HCT116 (cell line): ENCODE results near the gene FASN. TPM values are rescaled to one million over a fixed set of nuclear protein-coding genes. Genes with fewer than 3 reads are reported as not detected.

Experiments used
- ATAC-seq: fragments of 200-7000 bp; cut with Tn5 transposase; 2 replicates; pipeline ENCODE4 v1.9.1; 2020; ENCODE audit warnings: mild to moderate bottlenecking, moderate library complexity
- Bru-seq: library from RNA; stranded (reverse); fragments of 400-500 nt; gene quantifications from one replicate; lab custom pipeline; 2021; lab: Mats Ljungman, UMichigan
- BruChase-seq, 2 experiments: library from RNA; stranded (reverse); fragments of 400-500 nt; gene quantifications; one replicate each; lab custom pipeline; 2021; lab: Mats Ljungman, UMichigan
- BruUV-seq: library from RNA; stranded (reverse); fragments of 400-500 nt; replicated peaks from 2 replicates; lab custom pipeline; 2021; lab: Mats Ljungman, UMichigan
- CTCF ChIA-PET: fragments of 300-600 bp; sonication (Branson Sonifier 250); formaldehyde crosslinking; loops from one replicate; lab custom pipeline; 2021; ENCODE audit warnings: antibody characterized with exemption; lab: Charles Lee
- POLR2A ChIA-PET: fragments of 300-600, 350-600 bp; sonication (Branson Sonifier 250); formaldehyde crosslinking; loops from one replicate; lab custom pipeline; 2021; ENCODE audit warnings: antibody characterized with exemption; lab: Charles Lee
- RAD21 ChIA-PET, 2 experiments: fragments of 300-600 bp; sonication (Branson Sonifier 250); formaldehyde crosslinking; loops; one replicate each; lab custom pipeline; 2023; ENCODE audit warnings: low total read pairs in 2 of 2; ENCODE audit not compliant: uncharacterized antibody in 2 of 2, unreplicated experiment in 2 of 2, low non-redundant PET in 1 of 2; lab: Charles Lee
- DNase-seq: peaks from one replicate; pipeline ENCODE4 v3.0.0-alpha.2; 2010; ENCODE audit warnings: low read depth, low spot score
- H2AFZ ChIP-seq: fragments of 200-600 bp; shearing (Covaris generic), sonication (generic); 2 replicates; pipeline ENCODE4 v1.6.1; 2017; ENCODE audit warnings: low read depth, mixed run types, mixed read lengths, antibody characterized with exemption, low read length; ENCODE audit not compliant: poor library complexity, severe bottlenecking
- H3K27ac ChIP-seq: 2 replicates; pipeline ENCODE4 v1.5.1; 2012; ENCODE audit warnings: low read depth, low read length
- H3K27me3 ChIP-seq: fragments of 200-600 bp; sonication (generic); 2 replicates; pipeline ENCODE4 v1.6.1; 2016; ENCODE audit warnings: mixed run types, low read length, mixed read lengths; ENCODE audit not compliant: insufficient read depth
- H3K36me3 ChIP-seq, 2 experiments: fragments of 200-500 bp in 1 of 2; fragments of 200-600 bp in 1 of 2; sonication (Bioruptor generic) in 1 of 2; sonication (generic) in 1 of 2; 2 replicates each; pipeline versions ENCODE4 v1.5.1 to v1.6.1; 2014 to 2016; ENCODE audit warnings: low read length in 2 of 2, inconsistent platforms in 1 of 2, mixed read lengths in 1 of 2, mixed run types in 1 of 2; ENCODE audit not compliant: insufficient read depth in 2 of 2, control insufficient read depth in 1 of 2
- H3K4me1 ChIP-seq, 2 experiments: fragments of 200-600 bp in 1 of 2; sonication (generic) in 1 of 2; 2 replicates each; pipeline versions ENCODE4 v1.5.1 to v1.6.1; 2012 to 2017; ENCODE audit warnings: low read length in 2 of 2, inconsistent platforms in 1 of 2, mild to moderate bottlenecking in 1 of 2, mixed read lengths in 1 of 2, mixed run types in 1 of 2, moderate library complexity in 1 of 2; ENCODE audit not compliant: insufficient read depth in 2 of 2, control insufficient read depth in 1 of 2
- H3K4me2 ChIP-seq: fragments of 200-600 bp; sonication (generic); 2 replicates; pipeline ENCODE4 v1.6.1; 2017; ENCODE audit warnings: mixed run types, low read length, mixed read lengths
- H3K4me3 ChIP-seq, 2 experiments: fragments of 200-600 bp in 1 of 2; sonication (generic) in 1 of 2; replicated peaks in 1 of 2; 2 replicates each; pipeline ENCODE4 v1.5.1; 2011 to 2016; ENCODE audit warnings: low read length in 2 of 2, control low read depth in 1 of 2, low read depth in 1 of 2, mild to moderate bottlenecking in 1 of 2, mixed read lengths in 1 of 2, mixed run types in 1 of 2
- H3K79me2 ChIP-seq: fragments of 200-600 bp; sonication (generic); 2 replicates; pipeline ENCODE4 v1.6.1; 2017; ENCODE audit warnings: mild to moderate bottlenecking, mixed run types, low read length, moderate library complexity, mixed read lengths; ENCODE audit not compliant: insufficient read depth
- H3K9ac ChIP-seq: fragments of 200-600 bp; sonication (generic); 2 replicates; pipeline ENCODE4 v1.6.1; 2016; ENCODE audit warnings: low read length, mixed read lengths
- H3K9me2 ChIP-seq: fragments of 200-600 bp; sonication (generic), shearing (Covaris generic); 2 replicates; pipeline ENCODE4 v1.6.1; 2017; ENCODE audit warnings: mixed run types, mild to moderate bottlenecking, moderate library complexity; ENCODE audit not compliant: insufficient read depth
- H3K9me3 ChIP-seq, 2 experiments: fragments of 200-500 bp in 1 of 2; fragments of 200-600 bp in 1 of 2; sonication (Bioruptor generic) in 1 of 2; sonication (generic) in 1 of 2; 2 replicates each; pipeline ENCODE4 v1.6.1; 2014 to 2017; ENCODE audit warnings: low read length in 2 of 2, mixed read lengths in 2 of 2, inconsistent platforms in 1 of 2, low read depth in 1 of 2, mild to moderate bottlenecking in 1 of 2, mixed run types in 1 of 2, moderate library complexity in 1 of 2; ENCODE audit not compliant: control insufficient read depth in 1 of 2, insufficient read depth in 1 of 2
- H4K20me1 ChIP-seq: fragments of 200-600 bp; sonication (generic), shearing (Covaris generic); 2 replicates; pipeline ENCODE4 v1.6.1; 2017; ENCODE audit warnings: mixed run types, mild to moderate bottlenecking, moderate library complexity; ENCODE audit not compliant: insufficient read depth
- ATF3 ChIP-seq: IDR thresholded peaks from 2 replicates; pipeline ENCODE4 v1.6.1; 2012
- CBX3 ChIP-seq: IDR thresholded peaks from 2 replicates; pipeline ENCODE4 v1.6.1; 2012; ENCODE audit warnings: low read depth
- CEBPB ChIP-seq: IDR thresholded peaks from 2 replicates; pipeline ENCODE4 v1.6.1; 2012; ENCODE audit warnings: low read depth
- EGR1 ChIP-seq: IDR thresholded peaks from 2 replicates; pipeline ENCODE4 v1.6.1; 2012; ENCODE audit warnings: low read depth
- ELF1 ChIP-seq: IDR thresholded peaks from 2 replicates; pipeline ENCODE4 v1.6.1; 2012; ENCODE audit warnings: low read depth, borderline replicate concordance
- EZH2 ChIP-seq: fragments of 200-600 bp; sonication (generic); IDR thresholded peaks from 2 replicates; pipeline ENCODE4 v1.6.1; 2017; ENCODE audit warnings: antibody characterized with exemption, mixed run types
- EZH2phosphoT487 ChIP-seq: fragments of 200-600 bp; IDR thresholded peaks from 2 replicates; pipeline ENCODE4 v1.6.1; 2018; ENCODE audit warnings: antibody characterized with exemption, borderline replicate concordance
- FOSL1 ChIP-seq: IDR thresholded peaks from 2 replicates; pipeline ENCODE4 v1.6.1; 2012; ENCODE audit warnings: low read depth
- JUND ChIP-seq: IDR thresholded peaks from 2 replicates; pipeline ENCODE4 v1.6.1; 2012
- MAX ChIP-seq: IDR thresholded peaks from 2 replicates; pipeline ENCODE4 v1.6.1; 2012
- POLR2A ChIP-seq: IDR thresholded peaks from 2 replicates; pipeline ENCODE4 v1.7.0; 2011; ENCODE audit warnings: borderline replicate concordance; ENCODE audit not compliant: insufficient read depth, insufficient read length; ENCODE audit errors: extremely low read depth
- RAD21 ChIP-seq: IDR thresholded peaks from 2 replicates; pipeline ENCODE4 v1.6.1; 2012; ENCODE audit warnings: low read depth, mild to moderate bottlenecking
- REST ChIP-seq: IDR thresholded peaks from 2 replicates; pipeline ENCODE4 v1.6.1; 2012; ENCODE audit warnings: low read depth
- SIN3A ChIP-seq: IDR thresholded peaks from 2 replicates; pipeline ENCODE4 v1.6.1; 2012; ENCODE audit warnings: low read depth
- SP1 ChIP-seq: IDR thresholded peaks from 2 replicates; pipeline ENCODE4 v1.6.1; 2012; ENCODE audit warnings: low read depth
- TCF7L2 ChIP-seq: IDR thresholded peaks from 2 replicates; pipeline ENCODE4 v1.7.0; 2011; ENCODE audit warnings: borderline replicate concordance, inconsistent platforms; ENCODE audit not compliant: insufficient read depth, insufficient read length; ENCODE audit errors: extremely low read depth
- YY1 ChIP-seq: IDR thresholded peaks from 2 replicates; pipeline ENCODE4 v1.6.1; 2011; ENCODE audit warnings: low read length, low read depth, moderate library complexity, mild to moderate bottlenecking; ENCODE audit not compliant: insufficient replicate concordance; ENCODE audit errors: extremely low read depth
- ZFX ChIP-seq: fragments of 450-650 bp; IDR thresholded peaks from 2 replicates; pipeline ENCODE4 v1.6.1; 2017
- ZNF274 ChIP-seq: fragments of 200-500 bp; sonication (Bioruptor generic); IDR thresholded peaks from 2 replicates; pipeline ENCODE4 v1.6.1; 2014; ENCODE audit warnings: mild to moderate bottlenecking, low read depth, low read length, inconsistent platforms
- intact Hi-C: fragments of 100-400 bp; cut with micrococcal nuclease; formaldehyde crosslinking; loops from 2 replicates; pipeline ENCODE4 v1.10.0; 2022
- long read RNA-seq: library from polyadenylated mRNA; unstranded; transcript quantifications from one replicate; pipeline ENCODE4 v2.0.0, GENCODE V29; 2021; ENCODE audit not compliant: unreplicated experiment
- polyA plus RNA-seq: library from polyadenylated mRNA; unstranded; fragments of >200 nt; gene quantifications from 2 replicates; pipeline ENCODE4 v1.2.1, GENCODE V29; 2012; ENCODE audit warnings: missing spikeins
- total RNA-seq: library from RNA; stranded (reverse); gene quantifications from one replicate; pipeline ENCODE4 v1.2.1, GENCODE V29; 2021; ENCODE audit not compliant: unreplicated experiment
- TF ChIP-seq, protein P1 (sequence below), 3 experiments: fragments of 200-600 bp in 1 of 3; sonication (generic) in 1 of 3; IDR thresholded peaks in 2 of 3; conservative IDR thresholded peaks in 1 of 3; 2 replicates each; pipeline ENCODE4 v1.5.1; 2012 to 2017; ENCODE audit warnings: low read depth in 2 of 3, low read length in 2 of 3, antibody characterized with exemption in 1 of 3, borderline replicate concordance in 1 of 3, control low read depth in 1 of 3, mild to moderate bottlenecking in 1 of 3, mixed read lengths in 1 of 3, mixed run types in 1 of 3, moderate library complexity in 1 of 3; ENCODE audit not compliant: insufficient read depth in 1 of 3

The FASN gene
- total RNA-seq, result 754 TPM
- 391 and 513 TPM in 2 replicates for polyA plus RNA-seq
- percentile 75 among the genes with signal in this experiment for Bru-seq, nascent RNA
- percentile 97 among the genes with signal in this experiment for BruChase-seq, experiment 1, labeled RNA remaining after a 6-hour chase
- BruChase-seq, experiment 2, labeled RNA remaining after a 2-hour chase, result percentile 93 among the genes with signal in this experiment
- long read RNA-seq, transcript FASN-205 (2 exons, 857 nt), result minor isoform, 5 of 303 reads
- long read RNA-seq, transcript FASN-202 (4 exons, 951 nt), result major isoform, 7 of 303 reads
- long read RNA-seq, partial matches to known transcripts, result 165 of 303 reads
- long read RNA-seq, other reads (novel, unspliced or antisense), result 126 of 303 reads

DNA sequence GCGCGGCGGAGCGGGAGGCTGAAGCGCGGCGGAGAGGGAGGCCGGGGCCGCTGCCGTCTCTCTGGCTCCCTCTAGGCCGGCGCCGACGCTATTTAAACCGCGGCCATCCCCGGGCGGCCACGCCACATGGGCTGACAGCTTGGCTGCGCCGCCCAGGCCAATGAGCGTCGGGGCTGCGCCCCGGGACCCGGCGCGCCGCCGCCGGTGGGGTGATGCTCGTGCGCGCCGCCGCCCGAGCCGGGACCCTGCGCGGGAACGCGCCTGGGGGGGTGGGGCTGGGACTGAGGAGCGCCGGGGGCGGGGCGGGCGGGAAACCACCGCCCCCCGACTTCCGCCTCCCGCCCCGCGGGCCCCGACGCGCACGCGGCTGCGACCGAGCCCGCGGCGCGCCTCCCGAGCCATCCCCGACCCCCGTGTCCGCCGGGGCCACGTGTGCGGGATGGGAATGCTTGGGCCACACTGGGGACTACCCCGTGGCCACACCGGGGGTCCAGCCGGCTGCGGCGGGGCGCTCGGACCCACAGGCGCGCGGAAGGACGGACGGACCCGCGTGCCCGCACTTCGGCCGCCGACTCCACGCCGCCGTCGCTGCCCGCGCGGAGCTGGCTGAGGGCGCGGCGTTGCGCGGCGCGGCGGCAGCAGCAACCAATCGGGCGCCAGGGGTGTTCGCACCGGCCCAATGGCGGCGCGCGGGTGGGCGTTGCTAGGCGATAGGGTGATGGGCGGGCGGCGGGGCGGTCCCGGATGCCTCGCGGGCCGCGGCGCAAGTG is at the start of gene FASN:
Gene FASN (minus strand): TSS at position 68 of the 770 bp plus-strand sequence. CDS start 1,791 bp downstream, outside the sequence.
- H3K79me2 ChIP-seq, result peaks cover 54% of the 10 kb centered on the region
- POLR2A ChIA-PET, result interaction anchor here (0.5 to 1.9 kb wide), 9 partner anchors 8 to 194 kb away, joined by 3 to 11 read pairs (median 4); partner anchors contain the start of gene DCXR
- TF ChIP-seq EGR1, result no peak
- peak; percentile 86 for TF ChIP-seq YY1
- peak; percentile 98 for TF ChIP-seq SIN3A
- TF ChIP-seq FOSL1, result no peak
- TF ChIP-seq JUND, result no peak
- TF ChIP-seq ZNF274, result no peak
- TF ChIP-seq CBX3, result no peak
- no peak for TF ChIP-seq REST
- TF ChIP-seq TCF7L2, result no peak
- TF ChIP-seq CEBPB, result no peak
- no peak; the same call in 1 of the 2 replicates for TF ChIP-seq SP1
- TF ChIP-seq ZFX, result no peak
- peak; percentile 89 for TF ChIP-seq MAX
- TF ChIP-seq RAD21, result no peak
- no peak for TF ChIP-seq EZH2
- peak; percentile 94 for TF ChIP-seq POLR2A
- TF ChIP-seq ATF3, result no peak
- TF ChIP-seq ELF1, result no peak
- TF ChIP-seq EZH2phosphoT487, result no peak
- TF ChIP-seq, protein P1, sequence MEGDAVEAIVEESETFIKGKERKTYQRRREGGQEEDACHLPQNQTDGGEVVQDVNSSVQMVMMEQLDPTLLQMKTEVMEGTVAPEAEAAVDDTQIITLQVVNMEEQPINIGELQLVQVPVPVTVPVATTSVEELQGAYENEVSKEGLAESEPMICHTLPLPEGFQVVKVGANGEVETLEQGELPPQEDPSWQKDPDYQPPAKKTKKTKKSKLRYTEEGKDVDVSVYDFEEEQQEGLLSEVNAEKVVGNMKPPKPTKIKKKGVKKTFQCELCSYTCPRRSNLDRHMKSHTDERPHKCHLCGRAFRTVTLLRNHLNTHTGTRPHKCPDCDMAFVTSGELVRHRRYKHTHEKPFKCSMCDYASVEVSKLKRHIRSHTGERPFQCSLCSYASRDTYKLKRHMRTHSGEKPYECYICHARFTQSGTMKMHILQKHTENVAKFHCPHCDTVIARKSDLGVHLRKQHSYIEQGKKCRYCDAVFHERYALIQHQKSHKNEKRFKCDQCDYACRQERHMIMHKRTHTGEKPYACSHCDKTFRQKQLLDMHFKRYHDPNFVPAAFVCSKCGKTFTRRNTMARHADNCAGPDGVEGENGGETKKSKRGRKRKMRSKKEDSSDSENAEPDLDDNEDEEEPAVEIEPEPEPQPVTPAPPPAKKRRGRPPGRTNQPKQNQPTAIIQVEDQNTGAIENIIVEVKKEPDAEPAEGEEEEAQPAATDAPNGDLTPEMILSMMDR (IDR thresholded peaks at IDR 0.05 in 2 of 3, conservative IDR thresholded peaks at IDR 0.05 in 1 of 3; ENCODE audit: borderline replicate concordance in 1 of 3, insufficient read depth in 1 of 3, low read depth in 2 of 3, low read length in 2 of 3), result peak in 2 of 3 experiments; percentile 16 to 35; a peak in 3 of 6 replicates

More for the DNA sequence above, at the start of gene FASN:
- no TSS peak for BruUV-seq
- Histone ChIP-seq H3K9me2 (no peaks in the 10 kb centered on the region), H3K9me3 (no peaks in the 10 kb centered on the region), H2AFZ (no peak within 1 kb of the TSS), H3K27me3 (no peaks in the 10 kb centered on the region), H3K4me3 (peak within 1 kb of the TSS; percentile 82 to 93), H3K4me1 (peaks cover 21 to 50% of the 10 kb centered on the region in 2 experiments), H3K9ac (peak within 1 kb of the TSS; percentile 98), H3K4me2 (peak within 1 kb of the TSS; percentile 94), H3K36me3 (peaks cover 25 to 46% of the 10 kb centered on the region in 2 experiments; a peak in 3 of 4 replicates), H4K20me1 (peaks cover 3% of the 10 kb centered on the region; the same call in 1 of the 2 replicates), H3K27ac (peak within 1 kb of the TSS; percentile 99)
- RAD21 ChIA-PET, result no interaction called here
- peak; percentile 82 for ATAC-seq
- intact Hi-C loops, result loop anchor here (2.0 kb wide), 1 partner anchor 62 kb away; the partner anchor contains the start of gene DCXR
- CTCF ChIA-PET, result interaction anchor here (1.0 to 1.5 kb wide), 5 partner anchors 8 to 139 kb away, joined by 3 to 9 read pairs (median 4); partner anchors contain the start of genes DCXR and RAC3
- DNase-seq, result peak; percentile 91
